H1 (cell line): ENCODE results near the gene KATNAL1. TPM values are rescaled to one million over a fixed set of nuclear protein-coding genes. Genes with fewer than 3 reads are reported as not detected.

Experiments used
- CBX8 ChIP-seq: fragments of 300-800, 300-1000 bp; sonication (generic); IDR thresholded peaks from 2 replicates; pipeline ENCODE4 v1.7.1; 2016; ENCODE audit warnings: low read depth, low read length, borderline replicate concordance
- EGR1 ChIP-seq: IDR thresholded peaks from 2 replicates; pipeline ENCODE4 v1.6.1; 2011; ENCODE audit warnings: low read depth, low read length, borderline replicate concordance
- EZH2 ChIP-seq: fragments of 200-600 bp; sonication (generic); IDR thresholded peaks from 2 replicates; pipeline ENCODE4 v1.7.1; 2012; ENCODE audit warnings: low read depth, mild to moderate bottlenecking, moderate library complexity, low read length, inconsistent platforms; ENCODE audit not compliant: severe bottlenecking
- GABPA ChIP-seq: IDR thresholded peaks from 2 replicates; pipeline ENCODE4 v1.6.1; 2011; ENCODE audit warnings: mild to moderate bottlenecking, low read length, moderate library complexity, borderline replicate concordance; ENCODE audit not compliant: insufficient read depth
- MAFK ChIP-seq: IDR thresholded peaks from 2 replicates; pipeline ENCODE4 v1.6.1; 2012; ENCODE audit warnings: low read depth, mild to moderate bottlenecking, improper control_type of control experiment, low read length
- RAD21 ChIP-seq, 2 experiments: IDR thresholded peaks in 1 of 2; conservative IDR thresholded peaks in 1 of 2; 2 replicates each; pipeline ENCODE4 v1.6.1; 2011; ENCODE audit warnings: low read depth in 2 of 2, low read length in 2 of 2, improper control_type of control experiment in 1 of 2, inconsistent platforms in 1 of 2, mild to moderate bottlenecking in 1 of 2, moderate library complexity in 1 of 2
- TBP ChIP-seq: IDR thresholded peaks from 2 replicates; pipeline ENCODE4 v1.6.1; 2011; ENCODE audit warnings: low read depth, low read length, improper control_type of control experiment
- polyA plus RNA-seq, 7 experiments: library from polyadenylated mRNA; depleted of rRNA in 3 of 7; stranded (reverse) in 5 of 7; unstranded in 2 of 7; fragments of >200 nt in 5 of 7; fragments of 200-250 nt in 2 of 7; gene quantifications; 1 replicate in 5 of 7; 2 replicates in 1 of 7; 4 replicates in 1 of 7; pipeline versions ENCODE4 v1.2.1 to v1.2.3, GENCODE V29; 2011 to 2013; ENCODE audit warnings: missing spikeins in 2 of 7, mixed read lengths in 2 of 7
- total RNA-seq: library from RNA; stranded (reverse); fragmentation: NEBNext Ultra II Directional; extraction: Animal tissue kit (Norgen Biotek cat#: 25700); gene quantifications from 2 replicates; pipeline ENCODE4 v1.2.1, GENCODE V29; 2021

The KATNAL1 gene
- total and polyA plus RNA-seq, 2 of the 8 experiments (the other 6 are each of a cell fraction or from before 2014, with no cell fraction given) = 4.0 to 13.2 TPM

DNA sequence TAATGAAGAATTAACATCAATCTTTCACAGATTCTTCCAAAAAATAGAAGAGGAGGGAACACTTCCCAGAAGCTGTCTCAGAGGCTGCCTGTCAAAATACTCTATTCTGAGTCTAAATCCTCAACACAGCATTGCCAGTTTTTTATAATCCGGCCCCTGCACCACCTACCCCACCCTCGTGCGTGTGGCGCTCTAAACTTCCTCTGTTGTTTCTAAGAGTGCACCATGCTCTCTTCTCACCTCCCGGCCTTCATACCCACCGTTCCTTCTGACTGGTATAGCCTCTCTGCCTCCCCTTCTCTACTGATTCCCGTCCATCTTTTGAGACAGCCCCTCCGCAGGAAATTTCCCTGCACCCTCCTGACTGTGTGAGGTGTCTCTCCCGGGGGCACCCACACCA, 136.8 kb downstream of the KATNAL1 start (continued):
- TF ChIP-seq GABPA = no peak
- TF ChIP-seq RAD21 (IDR thresholded peaks at IDR 0.05 in 1 of 2, conservative IDR thresholded peaks at IDR 0.05 in 1 of 2; ENCODE audit: low read depth in 2 of 2, low read length in 2 of 2) = no peak
- TF ChIP-seq CBX8 = no peak
- TF ChIP-seq EZH2 = no peak
- no peak for TF ChIP-seq EGR1
- no peak for TF ChIP-seq MAFK
- TF ChIP-seq TBP = no peak
